GM19468 (cell line): ENCODE data around the gene PVALEF.

Experiments
- ATAC-seq: cut with Tn5 transposase; IDR thresholded peaks from one replicate; pipeline ENCODE4 v1.9.1; 2021; ENCODE audit warnings: mild to moderate bottlenecking, moderate library complexity, moderate number of reproducible peaks; ENCODE audit not compliant: unreplicated experiment; ENCODE audit errors: extremely low read depth

PVALEF gene

GRCh38 chr17:81178136-81179091, 13.1 kb downstream of the PVALEF start:
- ATAC-seq = no peak

DNA sequence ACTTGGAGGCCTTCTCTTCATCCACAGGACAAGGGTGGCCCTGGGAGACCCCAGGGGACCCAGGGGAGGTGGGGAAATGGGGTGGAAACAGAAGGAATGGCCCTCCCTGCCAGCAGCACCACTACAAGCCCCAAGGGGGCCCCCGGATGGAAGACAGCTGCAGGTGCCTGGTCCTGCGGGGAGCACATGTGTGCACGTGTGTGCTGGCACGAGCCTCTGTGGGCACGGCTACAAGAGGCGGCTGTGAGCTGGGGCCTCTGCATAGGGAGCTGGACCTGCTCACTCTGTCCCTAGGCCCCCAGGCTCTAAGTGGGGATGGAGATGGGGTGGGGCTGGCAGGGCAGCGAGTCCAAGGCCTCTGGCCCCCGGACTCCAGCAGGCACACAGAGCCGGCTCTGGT, 13.9 kb downstream of the PVALEF start:
- no peak for ATAC-seq

- no peak for ATAC-seq
Measured at GRCh38 chr17:81179861-81180260, 14.6 kb downstream of the PVALEF start.

- ATAC-seq = no peak
Measured at GRCh38 chr17:81180836-81181810, 15.8 kb downstream of the PVALEF start.

- ATAC-seq = no peak
Measured at GRCh38 chr17:81181811-81182185, 16.5 kb downstream of the PVALEF start.

GRCh38 chr17:81182596-81182995, 17.3 kb downstream of the PVALEF start:
- ATAC-seq = no peak

GRCh38 chr17:81183316-81183715, 18.0 kb downstream of the PVALEF start:
- no peak for ATAC-seq

GRCh38 chr17:81183807-81184206, 18.5 kb downstream of the PVALEF start:
- ATAC-seq = no peak

GRCh38 chr17:81184555-81184954, 19.2 kb downstream of the PVALEF start:
- no peak for ATAC-seq

GRCh38 chr17:81186203-81186602, 20.9 kb downstream of the PVALEF start:
- no peak for ATAC-seq

DNA sequence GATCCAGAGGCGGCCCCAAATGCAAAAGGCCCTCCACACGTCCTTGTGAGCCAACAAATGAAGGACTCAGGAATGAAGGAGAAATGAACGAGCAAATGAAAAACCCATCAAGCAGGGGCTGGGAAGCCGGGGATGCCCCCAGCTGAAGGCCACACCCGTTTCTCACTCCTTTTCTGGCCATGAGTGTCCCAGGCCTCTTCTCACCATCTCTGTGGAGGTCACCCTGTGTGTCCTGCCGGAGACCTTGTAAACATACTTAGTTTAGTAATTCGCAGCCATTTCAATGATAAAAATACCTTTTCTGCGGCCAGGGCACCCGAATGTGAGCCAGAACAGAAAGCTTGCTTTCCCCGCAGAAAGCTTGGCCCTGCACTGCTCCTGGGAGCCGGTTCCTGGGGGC, 21.8 kb downstream of the PVALEF start:
- ATAC-seq = no peak

- no peak for ATAC-seq
Measured at GRCh38 chr17:81187586-81188490, 22.5 kb downstream of the PVALEF start.

- no peak for ATAC-seq
Measured at GRCh38 chr17:81188491-81188840, 23.2 kb downstream of the PVALEF start.

DNA sequence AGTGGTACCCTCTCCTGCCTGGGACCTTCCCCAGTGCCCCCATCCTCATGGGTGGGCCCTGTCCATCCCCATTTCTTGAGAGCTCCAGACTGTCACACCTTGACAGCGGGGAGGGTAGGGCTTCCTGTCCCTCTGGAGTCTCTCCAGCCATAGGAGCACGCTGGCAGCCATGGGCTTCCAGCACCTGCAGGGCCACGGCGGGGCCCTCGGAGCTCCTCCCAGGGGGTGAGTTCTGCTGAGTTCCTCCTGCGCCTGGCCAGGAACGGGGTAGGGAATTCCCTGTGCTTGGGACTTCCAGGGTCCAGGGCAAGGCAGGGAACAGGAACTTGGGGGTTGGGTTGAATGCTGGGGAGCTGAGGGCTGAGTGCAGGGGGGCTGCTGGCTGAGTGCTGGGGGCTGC, 23.7 kb downstream of the PVALEF start:
- no peak for ATAC-seq

- ATAC-seq = no peak
Measured at GRCh38 chr17:81189670-81190530, 24.6 kb downstream of the PVALEF start.

GRCh38 chr17:81190591-81190990, 25.3 kb downstream of the PVALEF start:
- no peak for ATAC-seq

GRCh38 chr17:81191116-81191515, 25.8 kb downstream of the PVALEF start:
- ATAC-seq = no peak

DNA sequence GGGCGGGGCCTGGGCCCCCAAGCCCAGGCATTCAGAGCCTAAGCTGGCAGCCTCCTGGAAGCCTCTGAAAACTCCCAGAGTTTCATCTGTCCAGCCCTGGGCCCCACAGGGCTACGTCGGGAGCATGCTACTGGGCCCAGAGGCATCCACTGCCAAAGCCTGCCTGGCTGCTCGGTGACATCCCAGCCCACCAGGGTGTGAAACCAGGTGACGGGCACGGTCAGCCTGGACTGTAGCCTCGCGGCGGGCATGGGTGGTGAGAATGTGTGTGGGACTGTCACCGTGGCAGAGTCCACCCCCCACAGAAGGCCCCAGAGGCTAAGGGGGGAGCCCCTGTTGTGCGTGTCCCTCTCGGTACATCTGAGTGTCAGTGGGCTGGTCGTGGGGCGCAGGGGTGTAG, 26.3 kb downstream of the PVALEF start:
- ATAC-seq = no peak

- no peak for ATAC-seq
Measured at GRCh38 chr17:81192386-81193050, 27.2 kb downstream of the PVALEF start.
